ENCODE data around the gene CCDC141. TPM values are rescaled to one million over a fixed set of nuclear protein-coding genes. Genes with fewer than 3 reads are reported as not detected.

The CCDC141 gene
- total RNA-seq, 1 experiment from 2014 or later, result 11.5 TPM

GRCh38 chr2:178829981-178830380 is 220.0 kb downstream of the CCDC141 start:
- peaks cover 18% of the 10 kb centered on the region for H3K4me1 Mint-ChIP-seq (ENCODE audit: low read depth, unreplicated experiment)
- CTCF ChIA-PET, result no interaction called here
- no peak overlapping the region for H3K4me3 Mint-ChIP-seq (ENCODE audit: unreplicated experiment)
- no TSS peak for BruUV-seq (replicated peaks)
- H3K9me3 ChIP-seq, result no peaks in the 10 kb centered on the region
- no peaks in the 10 kb centered on the region for H3K9me3 Mint-ChIP-seq (ENCODE audit: unreplicated experiment)
- DNase-seq, result no peak
- peaks cover 5% of the 10 kb centered on the region; the same call in 1 of the 2 replicates for H3K4me1 ChIP-seq
- POLR2A ChIA-PET, result no interaction called here
- H3K27me3 Mint-ChIP-seq (ENCODE audit: insufficient read depth, unreplicated experiment), result no peaks in the 10 kb centered on the region
- no peak overlapping the region for H3K4me3 ChIP-seq (ENCODE audit: low read depth, low read length)
- no peaks in the 10 kb centered on the region for H3K36me3 ChIP-seq (ENCODE audit: control insufficient read depth, insufficient read depth, low read length)
- no peaks in the 10 kb centered on the region for H3K27me3 ChIP-seq (replicated peaks; ENCODE audit: control insufficient read depth, insufficient read depth, low read length)
- intact Hi-C loops (cut with micrococcal nuclease; ENCODE audit: unreplicated experiment), result no loop called here
- H3K27ac Mint-ChIP-seq (ENCODE audit: unreplicated experiment), result no peak overlapping the region
- TF ChIP-seq CTCF (IDR thresholded peaks at IDR 0.05; ENCODE audit: insufficient read depth in 1 of 2, low read depth in 1 of 2, low read length in 1 of 2, severe bottlenecking in 1 of 2, unreplicated experiment in 1 of 2), result no peak
- H3K36me3 Mint-ChIP-seq (ENCODE audit: insufficient read depth, unreplicated experiment), result no peaks in the 10 kb centered on the region

GRCh38 chr2:178829299-178829960 is 220.5 kb downstream of the CCDC141 start:
- no peaks in the 10 kb centered on the region for H3K27me3 Mint-ChIP-seq (ENCODE audit: insufficient read depth, unreplicated experiment)
- no peaks in the 10 kb centered on the region for H3K9me3 Mint-ChIP-seq (ENCODE audit: unreplicated experiment)
- Histone ChIP-seq H3K27me3 (replicated peaks; ENCODE audit: control insufficient read depth, insufficient read depth, low read length) (no peaks in the 10 kb centered on the region), H3K4me1 (peaks cover 5% of the 10 kb centered on the region; the same call in 1 of the 2 replicates), H3K36me3 (ENCODE audit: control insufficient read depth, insufficient read depth, low read length) (no peaks in the 10 kb centered on the region), H3K9me3 (no peaks in the 10 kb centered on the region), H3K4me3 (ENCODE audit: low read depth, low read length) (no peak overlapping the region)
- ChIA-PET POLR2A (no interaction called here), CTCF (no interaction called here)
- no peaks in the 10 kb centered on the region for H3K36me3 Mint-ChIP-seq (ENCODE audit: insufficient read depth, unreplicated experiment)
- peaks cover 18% of the 10 kb centered on the region for H3K4me1 Mint-ChIP-seq (ENCODE audit: low read depth, unreplicated experiment)
- no peak overlapping the region for H3K27ac Mint-ChIP-seq (ENCODE audit: unreplicated experiment)
- H3K4me3 Mint-ChIP-seq (ENCODE audit: unreplicated experiment), result no peak overlapping the region
- intact Hi-C loops (cut with micrococcal nuclease; ENCODE audit: unreplicated experiment), result no loop called here
- DNase-seq, result no peak
- TF ChIP-seq CTCF (IDR thresholded peaks at IDR 0.05; ENCODE audit: insufficient read depth in 1 of 2, low read depth in 1 of 2, low read length in 1 of 2, severe bottlenecking in 1 of 2, unreplicated experiment in 1 of 2), result no peak
- BruUV-seq (replicated peaks), result no TSS peak

- intact Hi-C loops (cut with micrococcal nuclease; ENCODE audit: unreplicated experiment), result no loop called here
- H3K4me3 Mint-ChIP-seq (ENCODE audit: unreplicated experiment), result no peak overlapping the region
- Histone ChIP-seq H3K4me1 (peaks cover 5% of the 10 kb centered on the region; the same call in 1 of the 2 replicates), H3K9me3 (no peaks in the 10 kb centered on the region), H3K27me3 (replicated peaks; ENCODE audit: control insufficient read depth, insufficient read depth, low read length) (no peaks in the 10 kb centered on the region), H3K4me3 (ENCODE audit: low read depth, low read length) (no peak overlapping the region), H3K36me3 (ENCODE audit: control insufficient read depth, insufficient read depth, low read length) (no peaks in the 10 kb centered on the region)
- H3K36me3 Mint-ChIP-seq (ENCODE audit: insufficient read depth, unreplicated experiment), result no peaks in the 10 kb centered on the region
- POLR2A ChIA-PET, result no interaction called here
- H3K9me3 Mint-ChIP-seq (ENCODE audit: unreplicated experiment), result no peaks in the 10 kb centered on the region
- CTCF ChIA-PET, result no interaction called here
- BruUV-seq (replicated peaks), result no TSS peak
- TF ChIP-seq CTCF (IDR thresholded peaks at IDR 0.05; ENCODE audit: insufficient read depth in 1 of 2, low read depth in 1 of 2, low read length in 1 of 2, severe bottlenecking in 1 of 2, unreplicated experiment in 1 of 2), result no peak
- no peaks in the 10 kb centered on the region for H3K27me3 Mint-ChIP-seq (ENCODE audit: insufficient read depth, unreplicated experiment)
- DNase-seq, result no peak
- H3K4me1 Mint-ChIP-seq (ENCODE audit: low read depth, unreplicated experiment), result peaks cover 18% of the 10 kb centered on the region
- H3K27ac Mint-ChIP-seq (ENCODE audit: unreplicated experiment), result peak overlapping the region; percentile 45
Measured at GRCh38 chr2:178828486-178828881, 221.5 kb downstream of the CCDC141 start.

All from Caco-2 (cell line).